Right lobe of liver (tissue), 6 donors: Measurements from ENCODE around the gene NWD2. TPM values are rescaled to one million over a fixed set of nuclear protein-coding genes. Genes with fewer than 3 reads are reported as not detected.

ENCODE experiments used
- ATAC-seq, 4 donors: fragments of 200-7000 bp; cut with Tn5 transposase; one replicate each; pipeline ENCODE4 v1.9.1; 2020; ENCODE audit warnings: mild to moderate bottlenecking in 4 of 4, moderate library complexity in 4 of 4
- DNase-seq, 3 donors: peaks; one replicate each; pipeline ENCODE4 v3.0.0-alpha.2; 2020
- H3K27ac ChIP-seq, 3 donors: fragments of 200-600 bp; one replicate each; pipeline ENCODE4 v1.8.0; 2022
- H3K27me3 ChIP-seq, 2 donors: fragments of 200-600 bp; one replicate each; pipeline ENCODE4 v1.8.0; 2022
- H3K36me3 ChIP-seq, 4 donors: fragments of 200-600 bp; sonication (generic) in 1 of 4; one replicate each; pipeline versions ENCODE4 v1.5.1 to v1.8.0; 2017 to 2022; ENCODE audit warnings: control low read depth in 1 of 4
- H3K4me1 ChIP-seq, 4 donors: fragments of 200-600 bp; sonication (generic) in 1 of 4; one replicate each; pipeline versions ENCODE4 v1.5.1 to v1.8.0; 2017 to 2022; ENCODE audit warnings: control low read depth in 1 of 4
- H3K4me3 ChIP-seq, 3 donors: fragments of 200-600 bp; one replicate each; pipeline ENCODE4 v1.8.0; 2022
- H3K9me3 ChIP-seq, 4 donors: fragments of 200-600 bp; sonication (generic) in 1 of 4; one replicate each; pipeline versions ENCODE4 v1.5.1 to v1.8.0; 2017 to 2022; ENCODE audit warnings: control low read depth in 1 of 4
- POLR2A ChIP-seq: fragments of 450-650 bp; IDR thresholded peaks from one replicate; pipeline ENCODE4 v1.6.1; 2017; ENCODE audit warnings: antibody characterized with exemption, mild to moderate bottlenecking
- WGBS: methylation state at CpG from one replicate; pipeline ENCODE4 v1.1.6; 2018; ENCODE audit warnings: low coverage, low lambda C conversion rate; ENCODE audit not compliant: insufficient coverage; ENCODE audit errors: missing lambda C conversion rate; 5-methylcytosine and 5-hydroxymethylcytosine counted together
- intact Hi-C, 2 donors: fragments of 100-400 bp; cut with DNase I; formaldehyde crosslinking; loops; one replicate each; pipeline versions ENCODE4 v1.11.2 to v1.14.1; 2022
- total RNA-seq, 6 experiments: library from RNA; depleted of rRNA in 2 of 6; stranded (reverse); fragments of >200 nt in 2 of 6; fragmentation: NEBNext Ultra II Directional in 3 of 6; extraction: Animal tissue kit (Norgen Biotek cat#: 25700) in 3 of 6; gene quantifications; one replicate each; pipeline versions ENCODE4 v1.1.0 to v1.2.4, GENCODE V29; 2016 to 2023
- TF ChIP-seq, protein P1 (sequence below), 4 donors: fragments of 200-600 bp in 3 of 4; fragments of 450-650 bp in 1 of 4; IDR thresholded peaks; one replicate each; pipeline versions ENCODE4 v1.5.1 to v1.8.0; 2016 to 2022; ENCODE audit warnings: antibody characterized with exemption in 4 of 4, mild to moderate bottlenecking in 2 of 4
- donor health status: DM: no; HTN: yes; CAD: no.
- donor health status: DM: no; HTN: no; CAD: no.
- donor health status: DM: no; HTN: no; CAD: no.
- donor health status: DM: no; HTN: yes; CAD: no.
- donor health status: DM: no; HTN: yes; CAD: no.

NWD2 gene
- total RNA-seq, 6 experiments from 2014 or later: 0.05 TPM; not detected in 5

DNA sequence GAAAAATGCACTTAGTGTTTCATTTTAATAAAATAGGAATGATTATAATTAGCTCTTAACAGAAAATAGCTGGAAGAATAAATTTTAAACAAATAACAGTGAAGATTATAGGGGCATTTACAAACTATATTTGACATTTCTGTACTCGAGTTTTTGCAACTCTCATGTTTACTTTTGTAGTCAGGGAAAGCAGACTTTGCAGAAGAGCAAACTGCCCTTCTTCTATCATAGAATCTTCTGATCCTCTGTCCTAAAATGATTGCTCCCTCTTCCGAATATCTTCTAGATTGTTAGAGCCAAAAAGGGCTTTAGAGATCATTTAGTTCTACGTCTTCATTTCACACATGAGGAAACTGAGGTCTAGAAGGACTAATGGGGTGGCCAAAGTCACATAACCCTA, 222.7 kb downstream of the NWD2 start:
- Histone ChIP-seq H3K27ac (no peak overlapping the region), H3K36me3 (no peaks in the 10 kb centered on the region), H3K4me3 (no peak overlapping the region), H3K9me3 (no peaks in the 10 kb centered on the region), H3K4me1 (peaks cover 0 to 21% (median 6%) of the 10 kb centered on the region in 4 donors), H3K27me3 (no peaks in the 10 kb centered on the region)
- WGBS: 18% methylated on average over 3 of the region's 3 CpGs
- intact Hi-C loops: no loop called here
- TF ChIP-seq, protein P1, sequence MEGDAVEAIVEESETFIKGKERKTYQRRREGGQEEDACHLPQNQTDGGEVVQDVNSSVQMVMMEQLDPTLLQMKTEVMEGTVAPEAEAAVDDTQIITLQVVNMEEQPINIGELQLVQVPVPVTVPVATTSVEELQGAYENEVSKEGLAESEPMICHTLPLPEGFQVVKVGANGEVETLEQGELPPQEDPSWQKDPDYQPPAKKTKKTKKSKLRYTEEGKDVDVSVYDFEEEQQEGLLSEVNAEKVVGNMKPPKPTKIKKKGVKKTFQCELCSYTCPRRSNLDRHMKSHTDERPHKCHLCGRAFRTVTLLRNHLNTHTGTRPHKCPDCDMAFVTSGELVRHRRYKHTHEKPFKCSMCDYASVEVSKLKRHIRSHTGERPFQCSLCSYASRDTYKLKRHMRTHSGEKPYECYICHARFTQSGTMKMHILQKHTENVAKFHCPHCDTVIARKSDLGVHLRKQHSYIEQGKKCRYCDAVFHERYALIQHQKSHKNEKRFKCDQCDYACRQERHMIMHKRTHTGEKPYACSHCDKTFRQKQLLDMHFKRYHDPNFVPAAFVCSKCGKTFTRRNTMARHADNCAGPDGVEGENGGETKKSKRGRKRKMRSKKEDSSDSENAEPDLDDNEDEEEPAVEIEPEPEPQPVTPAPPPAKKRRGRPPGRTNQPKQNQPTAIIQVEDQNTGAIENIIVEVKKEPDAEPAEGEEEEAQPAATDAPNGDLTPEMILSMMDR (IDR thresholded peaks at IDR 0.05): no peak
- no peak for TF ChIP-seq POLR2A
- ATAC-seq: peak in 2 of 4 donors; percentile 48 to 54
- no peak for DNase-seq

DNA sequence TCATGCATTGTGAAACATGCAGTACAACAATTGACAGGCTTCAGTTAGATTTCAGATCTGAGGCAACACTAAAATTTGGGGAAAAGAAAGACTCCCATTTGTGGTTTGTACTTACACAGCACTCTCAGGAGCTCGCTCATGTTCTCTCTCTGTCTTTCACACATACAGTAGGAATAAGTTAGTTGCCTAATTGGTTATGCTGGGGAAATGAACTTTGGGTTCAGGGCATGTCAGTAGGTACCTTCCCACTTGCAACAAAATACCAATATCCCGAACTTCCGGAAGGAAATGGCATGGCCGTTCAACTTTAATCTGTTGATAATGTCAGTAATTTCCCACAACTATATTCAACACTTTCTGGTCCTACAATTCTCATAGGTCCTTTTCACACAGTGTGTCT, 223.3 kb downstream of the NWD2 start:
- Histone ChIP-seq H3K36me3 (no peaks in the 10 kb centered on the region), H3K4me3 (no peak overlapping the region), H3K27me3 (no peaks in the 10 kb centered on the region), H3K9me3 (no peaks in the 10 kb centered on the region), H3K4me1 (peaks cover 0 to 21% (median 6%) of the 10 kb centered on the region in 4 donors), H3K27ac (no peak overlapping the region)
- ATAC-seq (peak in 3 of 4 donors; percentile 60 to 78 (median 68)), DNase-seq (no peak)
- 67% methylated on average over 4 of the region's 4 CpGs for WGBS
- TF ChIP-seq, protein P1 (IDR thresholded peaks at IDR 0.05): no peak
- no peak for TF ChIP-seq POLR2A
- intact Hi-C loops: no loop called here

DNA sequence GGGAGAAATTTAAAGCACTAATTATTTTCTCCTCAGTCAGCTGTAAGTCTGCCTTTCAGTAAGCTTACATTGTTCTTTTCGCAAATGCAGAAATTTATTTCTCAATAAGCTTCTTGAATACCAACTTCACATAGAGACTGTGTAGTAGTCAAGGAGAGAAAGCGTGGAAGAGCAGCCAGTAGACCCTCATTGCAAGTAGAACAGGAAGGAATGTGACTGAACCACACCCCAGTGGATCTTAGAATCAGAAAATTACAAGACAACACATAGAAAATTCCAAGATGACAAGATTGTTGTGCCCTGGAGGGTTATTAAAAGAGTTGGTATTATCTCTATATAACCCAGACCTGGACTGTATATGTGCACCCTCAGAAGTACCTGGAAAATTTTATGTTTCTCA, 224.7 kb downstream of the NWD2 start:
- DNase-seq: no peak
- no peak for ATAC-seq
- intact Hi-C loops: no loop called here
- Histone ChIP-seq H3K36me3 (no peaks in the 10 kb centered on the region), H3K4me1 (peaks cover 0 to 21% (median 6%) of the 10 kb centered on the region in 4 donors), H3K27me3 (no peaks in the 10 kb centered on the region), H3K27ac (no peak overlapping the region), H3K4me3 (no peak overlapping the region), H3K9me3 (no peaks in the 10 kb centered on the region)
- WGBS: 94% methylated on average over 2 of the region's 2 CpGs
- TF ChIP-seq POLR2A: no peak

DNA sequence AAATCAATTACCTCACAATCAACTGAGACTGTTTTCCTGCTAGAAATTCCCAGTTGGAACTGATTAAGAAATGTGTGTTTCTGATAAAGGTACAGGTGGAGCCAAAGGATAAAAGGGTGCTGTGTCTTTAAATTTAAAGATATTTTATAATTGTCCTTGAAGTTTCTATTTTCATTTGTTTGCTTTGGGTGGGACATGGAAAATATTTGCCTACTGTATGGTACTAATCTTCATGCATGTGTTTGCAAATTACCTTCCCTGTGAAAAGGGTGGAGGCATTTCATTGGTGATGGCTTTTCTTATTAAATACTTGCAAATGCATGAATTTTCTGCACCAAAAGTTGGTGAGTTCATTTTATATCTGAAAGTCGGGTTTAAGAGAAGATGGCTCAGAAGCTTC, 225.7 kb downstream of the NWD2 start:
- DNase-seq: no peak
- Histone ChIP-seq H3K27ac (no peak overlapping the region), H3K27me3 (no peaks in the 10 kb centered on the region), H3K36me3 (no peaks in the 10 kb centered on the region), H3K9me3 (no peaks in the 10 kb centered on the region), H3K4me3 (no peak overlapping the region), H3K4me1 (peaks cover 0 to 21% (median 6%) of the 10 kb centered on the region in 4 donors)
- intact Hi-C loops: no loop called here
- 73% methylated on average over 1 of the region's 1 CpG for WGBS
- ATAC-seq: no peak
- no peak for TF ChIP-seq POLR2A
- TF ChIP-seq, protein P1 (IDR thresholded peaks at IDR 0.05): no peak

DNA sequence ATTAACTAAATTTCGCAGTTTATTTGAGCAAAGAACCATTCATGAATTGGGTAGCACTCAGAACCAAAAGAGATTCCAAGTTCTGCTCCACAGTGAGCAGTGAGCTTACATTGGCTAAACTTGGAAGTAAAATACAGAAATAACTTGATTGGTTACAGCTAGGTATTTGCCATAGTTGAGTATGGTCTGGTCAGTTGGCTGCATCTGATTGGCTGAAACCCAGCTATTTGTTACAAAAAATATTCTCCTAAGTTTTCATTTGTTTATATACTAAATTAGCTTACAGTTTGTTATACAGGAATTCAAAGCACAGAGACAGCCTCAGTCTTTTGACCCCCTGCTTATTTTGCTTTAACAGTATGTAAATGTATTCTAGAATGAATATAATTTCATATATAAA, 226.6 kb downstream of the NWD2 start:
- ATAC-seq: no peak
- H3K4me1 ChIP-seq: peaks cover 0 to 21% (median 6%) of the 10 kb centered on the region in 4 donors
- no peaks in the 10 kb centered on the region for H3K27me3 ChIP-seq
- H3K27ac ChIP-seq: no peak overlapping the region
- no peak overlapping the region for H3K4me3 ChIP-seq
- intact Hi-C loops: no loop called here
- no peak for DNase-seq
- H3K36me3 ChIP-seq: no peaks in the 10 kb centered on the region
- no peak for TF ChIP-seq POLR2A
- TF ChIP-seq, protein P1 (IDR thresholded peaks at IDR 0.05): no peak
- no peaks in the 10 kb centered on the region for H3K9me3 ChIP-seq
- WGBS: 47% methylated on average over 1 of the region's 1 CpG
